Stimulated activated CD4-positive, alpha-beta T cell treated with anti-CD3 and anti-CD28 coated beads, Interleukin-1b, Interleukin-23, amount 100 ng/mL, for 4 hours (primary cell): Measurements from ENCODE around the gene ZNF768.
"Not testable (repeated sequence)": the region's sequence is repeated elsewhere in the genome, so short reads cannot be mapped to it uniquely, and the experiment has no call there.

ENCODE experiments used
- DNase-seq, 2 donors: peaks; one replicate each; pipeline ENCODE4 v3.0.0-alpha.2; 2020; ENCODE audit warnings: low read depth in 2 of 2

ZNF768 gene

GRCh38 chr16:30510376-30510938 lies 15.9 kb downstream of the ZNF768 start:
- DNase-seq, result no peak

GRCh38 chr16:30509081-30509765 lies 17.1 kb downstream of the ZNF768 start:
- no peak for DNase-seq

GRCh38 chr16:30503403-30504296 lies 22.7 kb downstream of the ZNF768 start:
- DNase-seq, result no peak

GRCh38 chr16:30499284-30499683 lies 27.1 kb downstream of the ZNF768 start:
- DNase-seq, result no peak

GRCh38 chr16:30494709-30495108 lies 31.7 kb downstream of the ZNF768 start:
- no peak for DNase-seq

- DNase-seq, result no peak
Observed at GRCh38 chr16:30493941-30494488, 32.4 kb downstream of the ZNF768 start.

- no peak for DNase-seq
Observed at GRCh38 chr16:30491744-30492308, 34.5 kb downstream of the ZNF768 start.

GRCh38 chr16:30491229-30491628 lies 35.1 kb downstream of the ZNF768 start:
- DNase-seq, result no peak

- DNase-seq, result no peak
Observed at GRCh38 chr16:30490210-30490609, 36.2 kb downstream of the ZNF768 start.

GRCh38 chr16:30488764-30489605 lies 37.4 kb downstream of the ZNF768 start:
- DNase-seq, result no peak

GRCh38 chr16:30485818-30486436 lies 40.4 kb downstream of the ZNF768 start:
- no peak for DNase-seq

- no peak for DNase-seq
Observed at GRCh38 chr16:30484887-30485286, 41.5 kb downstream of the ZNF768 start.

- no peak for DNase-seq
Observed at GRCh38 chr16:30482366-30482765, 44.0 kb downstream of the ZNF768 start.

GRCh38 chr16:30481381-30481780 lies 45.0 kb downstream of the ZNF768 start:
- no peak for DNase-seq

- DNase-seq, result no peak
Observed at GRCh38 chr16:30478766-30479478, 47.4 kb downstream of the ZNF768 start.

GRCh38 chr16:30477773-30478172 lies 48.6 kb downstream of the ZNF768 start:
- not testable (repeated sequence) for DNase-seq

- no peak for DNase-seq
Observed at GRCh38 chr16:30476991-30477390, 49.4 kb downstream of the ZNF768 start.

- DNase-seq, result no peak
Observed at GRCh38 chr16:30474684-30475083, 51.7 kb downstream of the ZNF768 start.

- no peak for DNase-seq
Observed at GRCh38 chr16:30474074-30474452, 52.3 kb downstream of the ZNF768 start.
